Astrocyte of the cerebellum (primary cell): ENCODE data around the gene SLC12A8.

ENCODE experiments used
- DNase-seq: peaks from one replicate; pipeline ENCODE4 v3.0.0-alpha.2; 2011; ENCODE audit warnings: low read depth
- H3K4me3 ChIP-seq: 2 replicates; pipeline ENCODE4 v1.5.1; 2011; ENCODE audit warnings: mild to moderate bottlenecking, low read depth, low read length, moderate library complexity
- in situ Hi-C: cut with HindIII; loops from 2 replicates; pipeline ENCODE4 v1.10.0; 2017; ENCODE audit warnings: low sequenced_read_pairs
- TF ChIP-seq, protein P1 (sequence below): IDR thresholded peaks from 2 replicates; pipeline ENCODE4 v1.5.1; 2012; ENCODE audit warnings: low read length, low read depth, moderate library complexity, mild to moderate bottlenecking; ENCODE audit errors: missing control alignments

Gene SLC12A8

DNA sequence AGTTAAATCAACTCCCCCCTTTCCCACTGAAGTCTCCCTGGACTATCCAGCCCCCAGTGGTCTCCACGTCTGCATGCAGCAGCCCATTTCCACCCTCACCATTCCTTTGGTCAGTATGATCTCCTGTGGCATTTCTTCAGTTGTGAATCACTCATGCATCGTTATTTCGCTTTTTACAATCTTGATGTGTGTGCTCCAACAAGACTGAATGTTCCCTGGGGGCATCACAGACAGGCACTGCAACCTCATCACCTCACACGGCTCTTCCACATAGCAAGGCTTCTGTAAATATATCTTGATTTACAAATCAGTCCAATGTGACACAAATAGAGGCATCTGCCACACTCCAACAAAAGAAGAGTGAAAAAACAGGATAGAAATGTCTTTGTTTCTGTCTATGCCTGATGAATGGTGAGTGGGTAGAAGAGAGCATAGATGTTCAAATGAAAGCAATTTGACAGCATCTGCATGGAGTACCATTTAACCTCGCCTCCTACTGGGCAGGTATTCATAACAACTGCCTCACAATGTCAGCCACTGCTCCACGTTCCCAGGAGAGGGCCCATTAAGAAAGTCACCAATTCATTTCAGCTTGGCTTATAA is 162.0 kb downstream of the SLC12A8 start:
- no peak overlapping the region for H3K4me3 ChIP-seq
- TF ChIP-seq, protein P1, sequence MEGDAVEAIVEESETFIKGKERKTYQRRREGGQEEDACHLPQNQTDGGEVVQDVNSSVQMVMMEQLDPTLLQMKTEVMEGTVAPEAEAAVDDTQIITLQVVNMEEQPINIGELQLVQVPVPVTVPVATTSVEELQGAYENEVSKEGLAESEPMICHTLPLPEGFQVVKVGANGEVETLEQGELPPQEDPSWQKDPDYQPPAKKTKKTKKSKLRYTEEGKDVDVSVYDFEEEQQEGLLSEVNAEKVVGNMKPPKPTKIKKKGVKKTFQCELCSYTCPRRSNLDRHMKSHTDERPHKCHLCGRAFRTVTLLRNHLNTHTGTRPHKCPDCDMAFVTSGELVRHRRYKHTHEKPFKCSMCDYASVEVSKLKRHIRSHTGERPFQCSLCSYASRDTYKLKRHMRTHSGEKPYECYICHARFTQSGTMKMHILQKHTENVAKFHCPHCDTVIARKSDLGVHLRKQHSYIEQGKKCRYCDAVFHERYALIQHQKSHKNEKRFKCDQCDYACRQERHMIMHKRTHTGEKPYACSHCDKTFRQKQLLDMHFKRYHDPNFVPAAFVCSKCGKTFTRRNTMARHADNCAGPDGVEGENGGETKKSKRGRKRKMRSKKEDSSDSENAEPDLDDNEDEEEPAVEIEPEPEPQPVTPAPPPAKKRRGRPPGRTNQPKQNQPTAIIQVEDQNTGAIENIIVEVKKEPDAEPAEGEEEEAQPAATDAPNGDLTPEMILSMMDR = no peak
- in situ Hi-C loops = no loop called here
- no peak for DNase-seq

DNA sequence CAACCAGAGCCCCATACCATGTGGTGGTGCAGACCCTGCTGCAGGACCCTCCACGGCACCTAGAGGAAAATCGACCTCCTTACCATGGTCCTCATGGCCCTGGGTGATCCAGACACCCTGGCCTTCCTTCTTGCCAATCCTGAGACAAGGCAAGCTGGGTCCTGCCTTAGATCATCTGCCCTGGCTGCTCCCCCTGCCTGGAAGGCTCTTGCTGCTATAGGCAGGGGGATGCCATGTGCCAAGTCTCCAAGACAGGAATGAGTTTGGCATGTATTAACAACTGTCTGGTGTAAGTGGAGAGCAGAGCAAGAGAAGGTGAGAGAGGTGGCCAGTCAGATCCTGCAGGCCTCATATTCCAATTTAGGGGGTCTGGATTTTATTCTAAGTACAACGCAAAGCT is 164.3 kb downstream of the SLC12A8 start:
- no peak overlapping the region for H3K4me3 ChIP-seq
- TF ChIP-seq, protein P1 = no peak
- in situ Hi-C loops = no loop called here

DNA sequence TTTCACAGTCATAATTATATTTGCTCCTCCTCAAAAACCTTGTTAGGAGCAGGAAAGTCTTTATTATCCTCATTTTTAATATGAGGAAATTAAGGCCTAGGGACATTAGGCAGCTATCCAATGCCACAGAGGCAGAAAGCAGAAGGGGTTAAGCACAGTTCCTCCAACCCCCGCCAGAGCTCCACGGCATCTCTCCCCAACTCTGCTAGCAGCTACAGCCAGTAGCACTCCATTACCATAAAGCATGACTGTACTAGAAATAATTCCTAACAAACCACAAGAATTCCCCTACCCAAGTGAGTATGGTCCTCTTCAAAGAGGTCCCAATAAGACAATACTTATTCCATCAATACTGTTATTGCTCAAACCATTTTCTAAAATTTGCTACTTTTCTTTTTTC is 166.6 kb downstream of the SLC12A8 start:
- in situ Hi-C loops = no loop called here
- TF ChIP-seq, protein P1 = peak; percentile 59
- DNase-seq = peak; percentile 76
- H3K4me3 ChIP-seq = no peak overlapping the region

More for the DNA sequence above, 164.3 kb downstream of the SLC12A8 start:
- DNase-seq = no peak

DNA sequence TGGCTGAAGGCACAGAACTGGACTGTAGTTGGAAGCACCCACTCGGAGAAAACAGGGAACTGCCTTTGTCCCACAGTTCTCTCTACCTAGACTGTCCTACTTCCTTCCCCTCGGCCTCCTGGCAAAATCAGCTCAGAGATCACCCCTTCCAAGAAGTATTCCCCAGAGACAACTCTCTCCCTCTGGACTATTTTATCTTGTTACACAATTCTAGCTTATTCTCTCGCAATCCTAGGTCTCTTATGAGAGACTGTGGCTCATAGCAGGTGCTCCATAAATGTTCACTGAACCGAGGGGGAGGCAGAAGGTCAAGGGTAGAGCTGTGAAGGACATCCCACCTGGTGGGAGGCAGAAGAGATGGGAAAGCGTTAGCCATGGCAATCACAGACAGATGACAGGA is 167.4 kb downstream of the SLC12A8 start:
- TF ChIP-seq, protein P1 = no peak
- in situ Hi-C loops = no loop called here
- no peak overlapping the region for H3K4me3 ChIP-seq
- DNase-seq = no peak

DNA sequence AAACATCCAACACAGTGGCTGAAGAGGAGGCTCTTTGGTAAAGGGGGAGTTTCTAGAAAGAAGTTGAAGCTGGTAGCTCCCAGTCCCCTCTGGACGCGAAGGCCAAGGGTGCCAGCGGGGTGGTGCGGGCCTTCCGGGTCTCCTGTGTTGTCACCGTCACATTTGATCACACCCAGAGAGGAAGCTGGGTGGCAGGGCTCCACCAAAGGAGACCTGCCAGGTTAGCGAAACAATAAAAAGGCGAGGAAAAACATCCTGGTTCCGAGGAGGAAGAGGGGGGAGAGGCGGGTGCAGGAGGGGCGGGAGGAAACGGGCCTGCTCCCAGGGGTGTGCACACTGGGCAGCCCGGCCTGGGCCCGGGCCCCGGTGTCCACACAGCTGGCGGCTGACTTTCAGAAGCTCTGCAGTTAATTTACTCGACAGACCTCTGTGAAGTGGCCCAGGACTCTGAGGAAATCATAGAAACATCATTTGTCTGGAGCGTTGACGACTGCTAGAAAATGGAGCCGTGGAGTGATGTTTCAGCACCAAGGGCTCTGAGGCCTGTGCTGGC is 168.9 kb downstream of the SLC12A8 start:
- in situ Hi-C loops = no loop called here

DNA sequence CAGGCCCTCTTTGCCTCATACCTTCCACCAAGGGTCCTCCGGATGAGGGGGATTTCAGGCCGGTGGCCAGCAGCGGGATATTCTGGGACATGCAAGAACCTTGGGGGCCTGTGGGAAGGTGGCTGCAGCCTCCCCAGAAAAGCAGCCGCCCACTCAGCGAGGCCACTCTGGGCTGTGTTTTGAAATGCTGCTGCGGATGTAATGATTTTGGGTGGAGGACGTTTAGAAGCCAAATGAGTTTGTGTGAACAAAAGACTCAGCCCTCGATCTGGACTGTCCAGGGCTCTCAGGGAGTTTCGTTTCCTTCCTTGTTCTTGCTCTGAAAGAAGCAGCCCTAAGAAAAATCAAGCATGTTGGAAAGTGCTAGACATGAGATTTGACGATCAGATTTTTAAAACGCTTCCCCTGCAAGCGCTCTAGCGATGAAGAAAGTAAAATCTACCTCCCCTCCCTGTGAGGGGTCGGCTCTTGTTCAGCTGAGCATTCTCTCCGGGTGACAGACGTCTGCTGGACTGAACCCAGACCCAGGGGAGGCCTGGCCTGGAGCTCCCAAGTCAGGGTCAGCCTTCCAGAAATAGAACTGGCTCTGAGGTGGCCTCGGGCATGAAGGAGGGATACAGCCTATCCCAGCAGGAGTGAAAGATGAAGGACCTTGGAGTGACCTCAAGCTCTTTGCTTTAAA is 169.7 kb downstream of the SLC12A8 start:
- no peak overlapping the region for H3K4me3 ChIP-seq
- TF ChIP-seq, protein P1 = no peak
- in situ Hi-C loops = no loop called here
- no peak for DNase-seq

More for the DNA sequence above, 168.9 kb downstream of the SLC12A8 start:
- H3K4me3 ChIP-seq = no peak overlapping the region
- no peak for DNase-seq
- TF ChIP-seq, protein P1 = no peak
